ENCODE data around the gene SOWAHB.

DNA sequence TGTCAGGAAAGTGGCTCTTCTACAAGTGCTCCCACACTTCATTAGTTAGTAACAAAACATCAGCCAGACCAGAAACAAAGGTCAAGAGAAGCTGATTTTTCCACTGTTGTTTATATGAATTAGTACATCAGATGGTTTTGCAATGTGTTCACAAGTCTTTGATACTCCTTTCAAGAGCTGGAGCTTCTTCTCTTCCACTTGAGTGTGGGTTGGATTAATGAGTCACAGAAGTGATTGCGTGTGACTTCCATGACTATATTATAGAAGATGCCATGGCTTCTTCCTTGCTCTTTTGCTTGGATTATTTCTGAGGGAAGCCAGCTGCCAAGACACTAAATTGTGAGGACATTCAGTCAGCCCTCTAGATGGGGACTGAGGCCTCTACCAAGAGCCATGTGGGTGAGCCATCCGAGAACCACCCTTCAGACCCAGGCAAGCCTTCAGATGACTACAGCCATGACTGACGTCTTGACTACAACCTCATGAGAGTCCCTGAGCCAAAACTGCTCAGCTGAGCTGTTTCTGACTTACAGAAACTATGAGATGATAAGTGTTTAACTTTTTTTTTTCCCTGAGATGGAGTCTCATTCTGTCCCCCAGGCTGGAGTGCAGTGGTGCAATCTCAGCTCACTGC, 18.1 kb downstream of the SOWAHB start:
- TF ChIP-seq, protein P1, sequence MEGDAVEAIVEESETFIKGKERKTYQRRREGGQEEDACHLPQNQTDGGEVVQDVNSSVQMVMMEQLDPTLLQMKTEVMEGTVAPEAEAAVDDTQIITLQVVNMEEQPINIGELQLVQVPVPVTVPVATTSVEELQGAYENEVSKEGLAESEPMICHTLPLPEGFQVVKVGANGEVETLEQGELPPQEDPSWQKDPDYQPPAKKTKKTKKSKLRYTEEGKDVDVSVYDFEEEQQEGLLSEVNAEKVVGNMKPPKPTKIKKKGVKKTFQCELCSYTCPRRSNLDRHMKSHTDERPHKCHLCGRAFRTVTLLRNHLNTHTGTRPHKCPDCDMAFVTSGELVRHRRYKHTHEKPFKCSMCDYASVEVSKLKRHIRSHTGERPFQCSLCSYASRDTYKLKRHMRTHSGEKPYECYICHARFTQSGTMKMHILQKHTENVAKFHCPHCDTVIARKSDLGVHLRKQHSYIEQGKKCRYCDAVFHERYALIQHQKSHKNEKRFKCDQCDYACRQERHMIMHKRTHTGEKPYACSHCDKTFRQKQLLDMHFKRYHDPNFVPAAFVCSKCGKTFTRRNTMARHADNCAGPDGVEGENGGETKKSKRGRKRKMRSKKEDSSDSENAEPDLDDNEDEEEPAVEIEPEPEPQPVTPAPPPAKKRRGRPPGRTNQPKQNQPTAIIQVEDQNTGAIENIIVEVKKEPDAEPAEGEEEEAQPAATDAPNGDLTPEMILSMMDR (IDR thresholded peaks at IDR 0.05), result no peak
- TF ChIP-seq POLR2A (IDR thresholded peaks at IDR 0.05) (no peak), EP300 (IDR thresholded peaks at IDR 0.05; ENCODE audit: low read depth) (no peak)

Measured in transverse colon (tissue), 3 donors.